ENCODE data around the gene PTGIS.

PTGIS gene

GRCh38 chr20:49561256-49561655 is 6.7 kb downstream of the PTGIS start:
- no peak for DNase-seq (ENCODE audit: low read depth)
- no peak for TF ChIP-seq CTCF (IDR thresholded peaks at IDR 0.05; ENCODE audit: insufficient read depth, low read depth, low read length, missing control alignments)

GRCh38 chr20:49560646-49561045 is 7.3 kb downstream of the PTGIS start:
- no peak for DNase-seq (ENCODE audit: low read depth)
- no peak overlapping the region for H3K4me3 ChIP-seq (ENCODE audit: low read depth, low read length)
- no peak for TF ChIP-seq CTCF (IDR thresholded peaks at IDR 0.05; ENCODE audit: insufficient read depth, low read depth, low read length, missing control alignments)

More at GRCh38 chr20:49561256-49561655, 6.7 kb downstream of the PTGIS start:
- H3K4me3 ChIP-seq (ENCODE audit: low read depth, low read length): no peak overlapping the region

GRCh38 chr20:49560186-49560585 is 7.8 kb downstream of the PTGIS start:
- DNase-seq (ENCODE audit: low read depth): no peak
- H3K4me3 ChIP-seq (ENCODE audit: low read depth, low read length): no peak overlapping the region
- TF ChIP-seq CTCF (IDR thresholded peaks at IDR 0.05; ENCODE audit: insufficient read depth, low read depth, low read length, missing control alignments): no peak

GRCh38 chr20:49559411-49560081 is 8.4 kb downstream of the PTGIS start:
- DNase-seq (ENCODE audit: low read depth): no peak
- no peak overlapping the region for H3K4me3 ChIP-seq (ENCODE audit: low read depth, low read length)
- TF ChIP-seq CTCF (IDR thresholded peaks at IDR 0.05; ENCODE audit: insufficient read depth, low read depth, low read length, missing control alignments): no peak

- TF ChIP-seq CTCF (IDR thresholded peaks at IDR 0.05; ENCODE audit: insufficient read depth, low read depth, low read length, missing control alignments): no peak
- H3K4me3 ChIP-seq (ENCODE audit: low read depth, low read length): no peak overlapping the region
- DNase-seq (ENCODE audit: low read depth): no peak
Measured at GRCh38 chr20:49558826-49559225, 9.1 kb downstream of the PTGIS start.

GRCh38 chr20:49557449-49557848 is 10.5 kb downstream of the PTGIS start:
- no peak overlapping the region for H3K4me3 ChIP-seq (ENCODE audit: low read depth, low read length)
- no peak for TF ChIP-seq CTCF (IDR thresholded peaks at IDR 0.05; ENCODE audit: insufficient read depth, low read depth, low read length, missing control alignments)
- DNase-seq (ENCODE audit: low read depth): no peak

GRCh38 chr20:49556621-49557020 is 11.3 kb downstream of the PTGIS start:
- TF ChIP-seq CTCF (IDR thresholded peaks at IDR 0.05; ENCODE audit: insufficient read depth, low read depth, low read length, missing control alignments): no peak
- no peak for DNase-seq (ENCODE audit: low read depth)
- no peak overlapping the region for H3K4me3 ChIP-seq (ENCODE audit: low read depth, low read length)

Data from GM12865 (cell line).